ENCODE data around the gene NR1H2.

The NR1H2 gene

GRCh38 chr19:50368649-50369570 is 7.3 kb upstream of the NR1H2 start:
- peak; percentile 96 for FAIRE-seq
- peak; percentile 53; the same call in 1 of the 2 replicates for TF ChIP-seq POLR2A (IDR thresholded peaks at IDR 0.05; ENCODE audit: low read depth, low read length)
- 0 out of 2 replicates have a peak, but pooled peaks have one; percentile 52 for TF ChIP-seq TAF1 (IDR thresholded peaks at IDR 0.05; ENCODE audit: borderline replicate concordance, low read depth, low read length)
- TF ChIP-seq POLR2AphosphoS5 (IDR thresholded peaks at IDR 0.05; ENCODE audit: low read depth, low read length) = 0 out of 2 replicates have a peak, but pooled peaks have one; percentile 13
- no peak for DNase-seq (ENCODE audit: insufficient read length)

GRCh38 chr19:50371914-50372475 is 4.3 kb upstream of the NR1H2 start:
- no peak for DNase-seq (ENCODE audit: insufficient read length)
- no peak for FAIRE-seq
- TF ChIP-seq POLR2A (IDR thresholded peaks at IDR 0.05; ENCODE audit: low read depth, low read length) = no peak
- no peak for TF ChIP-seq POLR2AphosphoS5 (IDR thresholded peaks at IDR 0.05; ENCODE audit: low read depth, low read length)
- TF ChIP-seq TAF1 (IDR thresholded peaks at IDR 0.05; ENCODE audit: borderline replicate concordance, low read depth, low read length) = no peak

GRCh38 chr19:50377051-50377461 is 799 bp downstream of the NR1H2 start:
- TF ChIP-seq POLR2AphosphoS5 (IDR thresholded peaks at IDR 0.05; ENCODE audit: low read depth, low read length) (no peak), POLR2A (IDR thresholded peaks at IDR 0.05; ENCODE audit: low read depth, low read length) (no peak), TAF1 (IDR thresholded peaks at IDR 0.05; ENCODE audit: borderline replicate concordance, low read depth, low read length) (no peak)
- FAIRE-seq = no peak
- no peak for DNase-seq (ENCODE audit: insufficient read length)

DNA sequence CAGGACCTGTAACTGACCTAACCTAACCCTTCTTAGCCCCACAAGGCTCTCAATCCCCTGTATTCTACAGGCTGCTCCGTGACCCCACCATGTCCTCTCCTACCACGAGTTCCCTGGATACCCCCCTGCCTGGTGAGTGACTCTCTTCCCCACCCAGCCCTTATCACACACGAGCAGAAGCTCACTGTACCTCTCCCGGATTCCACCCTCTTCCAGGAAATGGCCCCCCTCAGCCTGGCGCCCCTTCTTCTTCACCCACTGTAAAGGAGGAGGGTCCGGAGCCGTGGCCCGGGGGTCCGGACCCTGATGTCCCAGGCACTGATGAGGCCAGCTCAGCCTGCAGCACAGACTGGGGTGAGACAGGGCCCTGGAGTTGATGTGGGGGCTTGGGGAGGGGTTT is 1.3 kb downstream of the NR1H2 start:
- DNase-seq (ENCODE audit: insufficient read length) = no peak
- TF ChIP-seq POLR2AphosphoS5 (IDR thresholded peaks at IDR 0.05; ENCODE audit: low read depth, low read length) (no peak), TAF1 (IDR thresholded peaks at IDR 0.05; ENCODE audit: borderline replicate concordance, low read depth, low read length) (no peak), POLR2A (IDR thresholded peaks at IDR 0.05; ENCODE audit: low read depth, low read length) (no peak)
- no peak for FAIRE-seq

GRCh38 chr19:50378169-50378862 is 2.1 kb downstream of the NR1H2 start:
- FAIRE-seq = no peak
- DNase-seq (ENCODE audit: insufficient read length) = no peak
- TF ChIP-seq POLR2A (IDR thresholded peaks at IDR 0.05; ENCODE audit: low read depth, low read length) (no peak), POLR2AphosphoS5 (IDR thresholded peaks at IDR 0.05; ENCODE audit: low read depth, low read length) (no peak), TAF1 (IDR thresholded peaks at IDR 0.05; ENCODE audit: borderline replicate concordance, low read depth, low read length) (no peak)

GRCh38 chr19:50378863-50379236 is 2.6 kb downstream of the NR1H2 start:
- TF ChIP-seq POLR2A (IDR thresholded peaks at IDR 0.05; ENCODE audit: low read depth, low read length) (no peak), TAF1 (IDR thresholded peaks at IDR 0.05; ENCODE audit: borderline replicate concordance, low read depth, low read length) (no peak), POLR2AphosphoS5 (IDR thresholded peaks at IDR 0.05; ENCODE audit: low read depth, low read length) (no peak)
- DNase-seq (ENCODE audit: insufficient read length) (no peak), FAIRE-seq (no peak)

GRCh38 chr19:50379602-50380001 is 3.3 kb downstream of the NR1H2 start:
- no peak for FAIRE-seq
- TF ChIP-seq POLR2A (IDR thresholded peaks at IDR 0.05; ENCODE audit: low read depth, low read length) (no peak), TAF1 (IDR thresholded peaks at IDR 0.05; ENCODE audit: borderline replicate concordance, low read depth, low read length) (no peak), POLR2AphosphoS5 (IDR thresholded peaks at IDR 0.05; ENCODE audit: low read depth, low read length) (no peak)
- no peak for DNase-seq (ENCODE audit: insufficient read length)

GRCh38 chr19:50380137-50380536 is 3.9 kb downstream of the NR1H2 start:
- FAIRE-seq (no peak), DNase-seq (ENCODE audit: insufficient read length) (no peak)
- no peak for TF ChIP-seq TAF1 (IDR thresholded peaks at IDR 0.05; ENCODE audit: borderline replicate concordance, low read depth, low read length)
- no peak for TF ChIP-seq POLR2AphosphoS5 (IDR thresholded peaks at IDR 0.05; ENCODE audit: low read depth, low read length)
- no peak for TF ChIP-seq POLR2A (IDR thresholded peaks at IDR 0.05; ENCODE audit: low read depth, low read length)

DNA sequence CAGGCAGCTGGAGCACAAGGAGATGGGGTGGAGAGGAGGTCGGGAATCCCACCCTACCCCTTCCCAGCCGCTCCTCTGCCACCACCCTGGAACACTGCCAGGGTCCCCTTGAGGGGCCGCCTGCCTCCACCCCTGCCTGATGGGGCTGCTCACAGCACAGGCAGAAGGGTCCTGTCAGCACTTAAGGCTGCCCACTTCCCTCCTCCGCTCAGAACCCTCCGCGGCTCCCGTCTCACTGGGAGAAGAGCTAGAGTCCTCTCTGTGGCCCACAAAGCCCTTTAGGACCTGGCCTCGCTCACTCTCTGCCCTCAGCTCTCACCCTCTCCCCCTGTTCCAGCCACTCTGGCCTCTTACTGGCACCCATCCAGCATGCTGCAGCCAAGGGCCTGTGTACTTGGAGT is 4.5 kb downstream of the NR1H2 start:
- FAIRE-seq (no peak), DNase-seq (ENCODE audit: insufficient read length) (no peak)
- TF ChIP-seq POLR2A (IDR thresholded peaks at IDR 0.05; ENCODE audit: low read depth, low read length) = no peak
- no peak for TF ChIP-seq POLR2AphosphoS5 (IDR thresholded peaks at IDR 0.05; ENCODE audit: low read depth, low read length)
- no peak for TF ChIP-seq TAF1 (IDR thresholded peaks at IDR 0.05; ENCODE audit: borderline replicate concordance, low read depth, low read length)

GRCh38 chr19:50381881-50382729 is 5.8 kb downstream of the NR1H2 start:
- TF ChIP-seq POLR2A (IDR thresholded peaks at IDR 0.05; ENCODE audit: low read depth, low read length) = no peak
- TF ChIP-seq POLR2AphosphoS5 (IDR thresholded peaks at IDR 0.05; ENCODE audit: low read depth, low read length) = no peak
- no peak for TF ChIP-seq TAF1 (IDR thresholded peaks at IDR 0.05; ENCODE audit: borderline replicate concordance, low read depth, low read length)
- FAIRE-seq = no peak
- no peak for DNase-seq (ENCODE audit: insufficient read length)

Measured in GM12892 (cell line).